ENCODE measurements around the gene FAM181A.
A peak's percentile ranks its signal among the peaks of the same experiment; 100 is the strongest.

The FAM181A gene

DNA sequence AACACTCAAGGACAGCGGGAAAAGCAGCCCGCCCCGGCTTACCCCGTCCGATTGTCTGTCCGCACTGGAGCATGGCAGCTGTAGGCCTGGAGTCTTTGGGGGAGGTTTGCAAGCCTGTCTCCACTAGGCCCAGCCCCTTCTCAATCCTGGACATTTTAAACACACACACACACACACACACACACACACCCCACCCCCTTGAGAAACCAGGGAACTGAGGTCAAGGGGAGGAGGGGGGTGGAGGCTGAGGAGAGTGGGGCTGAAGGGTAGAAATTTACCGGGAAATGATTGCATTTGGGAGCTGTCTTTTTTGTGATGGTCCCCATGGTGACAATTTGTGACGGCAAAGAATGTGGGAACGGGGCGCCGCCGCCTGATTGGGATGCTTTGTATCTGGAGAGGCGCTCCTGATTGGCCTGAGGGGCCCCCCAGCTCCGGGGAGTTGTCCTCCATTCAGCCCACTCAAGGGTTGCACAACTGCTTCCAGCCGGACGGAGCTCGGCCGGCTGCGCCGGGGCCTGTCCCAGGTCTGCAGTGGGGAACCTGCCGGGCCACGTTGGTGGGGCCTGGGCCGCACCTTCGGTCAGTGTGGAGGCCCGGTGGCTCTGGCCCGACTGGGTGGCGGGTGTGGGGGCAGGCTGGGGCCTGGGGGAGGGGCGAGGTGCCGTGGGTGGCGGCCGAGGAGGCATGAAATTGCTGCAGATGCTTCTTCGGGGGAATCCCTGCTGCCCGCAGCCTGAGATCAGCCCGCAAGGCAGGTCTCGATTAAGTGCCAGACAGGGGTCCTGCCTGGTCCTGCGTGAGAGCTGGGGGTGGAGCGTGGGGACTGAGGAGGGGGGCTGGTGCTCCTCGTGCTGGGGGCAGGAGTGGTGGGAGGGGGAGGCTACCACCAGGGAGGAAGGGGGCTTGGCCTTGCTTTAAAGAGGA, at the start of gene FAM181A:
Gene FAM181A (plus strand): TSS at position 472 of the 927 bp plus-strand sequence. CDS start 942 bp downstream, outside the sequence.
- DNase-seq (ENCODE audit: low read depth in 2 of 2): no peak

DNA sequence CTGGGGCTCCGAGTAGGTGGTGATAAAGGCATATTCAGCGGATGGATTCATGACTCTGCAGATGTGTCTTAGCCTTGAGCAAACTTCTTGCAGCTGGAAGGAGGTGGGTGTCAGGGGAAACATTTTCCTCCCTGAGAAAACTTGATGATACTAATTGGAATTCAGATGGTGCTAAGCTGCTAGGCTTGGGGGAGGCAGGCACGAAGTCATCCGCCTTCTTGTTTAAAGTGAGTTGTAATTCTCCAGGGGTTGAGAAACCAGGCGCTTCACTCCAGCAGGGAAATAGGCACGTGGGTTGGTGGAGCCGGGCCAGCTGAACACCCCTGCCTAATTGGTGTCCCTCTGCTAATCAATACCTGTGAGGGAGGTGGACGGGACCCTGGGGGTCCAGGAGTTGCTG, 48.9 kb upstream of the FAM181A start:
- DNase-seq (ENCODE audit: low read depth in 2 of 2): no peak

DNA sequence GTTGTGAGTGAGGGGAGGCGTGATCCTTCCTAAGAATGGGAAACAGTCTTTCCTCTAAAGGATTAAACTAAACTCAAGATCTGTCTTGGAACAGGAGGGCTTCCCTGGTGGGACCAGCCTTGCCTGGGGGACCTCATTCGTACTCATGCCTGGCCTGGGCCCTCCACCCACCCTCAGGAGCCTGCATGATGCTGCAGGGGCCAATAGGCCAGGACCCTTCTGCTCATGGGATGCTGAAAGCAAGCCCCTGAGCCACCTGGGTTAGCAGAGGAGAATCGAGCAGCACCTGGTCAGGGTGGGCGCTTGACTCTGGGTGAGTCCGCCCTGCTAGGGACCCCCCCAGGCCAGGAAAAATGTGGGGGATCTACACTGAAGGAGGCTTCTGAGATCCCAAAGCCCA, 48.3 kb upstream of the FAM181A start:
- DNase-seq (ENCODE audit: low read depth in 2 of 2): no peak

DNA sequence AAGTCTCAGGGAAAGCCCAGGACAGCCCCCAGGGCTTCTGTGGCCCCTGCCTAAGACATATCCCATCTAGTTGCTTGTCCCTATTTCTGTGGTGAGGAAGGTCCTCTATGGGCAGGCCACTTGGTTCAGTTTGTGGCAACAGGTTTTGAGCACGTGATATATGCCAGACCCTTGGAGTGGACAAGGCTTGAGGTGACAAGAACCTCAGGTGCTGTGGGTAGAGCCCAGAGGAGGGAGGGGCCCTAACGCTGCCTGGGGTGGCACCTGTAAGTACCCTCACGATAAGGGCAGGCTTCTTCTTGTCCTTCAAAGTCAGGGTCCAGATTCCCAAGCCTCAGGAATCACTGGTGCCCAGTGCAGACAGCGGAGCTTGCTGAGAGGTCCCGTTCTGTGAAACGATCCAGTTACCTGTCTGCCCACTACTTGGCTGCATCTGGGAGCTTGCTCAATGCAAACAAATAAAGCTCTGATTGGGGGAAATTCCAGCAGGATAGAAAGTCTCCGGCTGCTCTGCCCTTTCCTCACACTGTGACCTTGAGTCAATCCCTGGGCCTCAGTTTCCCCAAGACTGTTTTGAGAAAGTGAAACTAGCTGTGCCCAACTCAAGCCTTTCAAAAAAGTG, 47.7 kb upstream of the FAM181A start:
- no peak for DNase-seq (ENCODE audit: low read depth in 2 of 2)

DNA sequence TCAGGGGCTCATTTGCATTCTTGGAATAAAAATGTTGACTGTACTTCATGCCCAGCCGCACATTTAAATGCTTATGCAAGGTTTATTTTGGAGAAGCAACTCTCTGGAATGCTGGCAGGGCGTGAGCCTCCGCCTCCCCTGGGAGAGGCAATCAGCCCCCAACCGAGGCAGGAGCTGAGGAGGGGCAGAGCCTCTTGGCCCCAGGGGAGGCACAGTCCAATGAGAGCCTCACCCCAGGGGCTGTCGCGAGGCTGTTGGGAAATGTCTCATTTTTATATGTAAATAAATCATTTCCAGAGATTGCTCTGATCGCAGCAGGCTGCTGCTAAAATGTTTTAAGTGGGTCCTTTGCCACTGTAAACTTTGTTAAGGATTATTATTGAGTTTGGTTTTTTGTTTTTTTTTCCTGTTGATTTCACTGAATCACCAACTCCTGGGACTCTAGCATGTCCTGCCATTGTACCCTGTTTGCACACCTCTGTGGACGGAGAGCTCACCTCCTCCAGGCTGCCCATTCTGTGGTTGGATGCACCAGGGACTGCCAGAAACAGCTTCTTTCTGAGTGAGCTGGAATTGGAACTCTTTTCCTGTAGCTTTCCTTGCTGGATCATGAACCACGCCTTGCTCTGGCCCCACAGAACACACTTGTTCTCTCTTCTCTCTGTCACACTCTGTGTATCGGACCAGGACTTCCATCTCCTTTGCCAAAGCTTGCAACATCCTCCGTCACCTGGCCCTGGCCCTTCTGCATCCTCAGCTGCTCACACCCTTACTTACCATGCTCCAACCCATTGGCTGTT, 46.9 kb upstream of the FAM181A start:
- no peak for DNase-seq (ENCODE audit: low read depth in 2 of 2)

DNA sequence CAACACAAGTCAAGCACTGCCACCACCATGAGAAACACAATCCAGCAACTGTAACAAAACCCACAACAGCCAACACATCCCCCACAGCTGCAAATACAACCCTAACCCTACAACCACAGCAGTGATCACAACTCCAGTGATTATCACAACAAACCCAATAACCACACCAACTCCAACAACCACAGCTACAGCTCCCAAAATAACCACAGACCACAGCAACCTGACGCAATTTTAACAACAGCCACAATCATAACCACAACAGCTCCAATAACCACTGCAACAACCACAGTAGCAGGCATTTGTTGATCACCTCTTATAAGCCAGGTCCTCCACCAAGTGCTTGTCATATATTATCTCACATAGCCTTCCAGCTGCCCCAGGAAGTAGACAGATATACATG, 42.2 kb upstream of the FAM181A start:
- no peak for DNase-seq (ENCODE audit: low read depth in 2 of 2)

DNA sequence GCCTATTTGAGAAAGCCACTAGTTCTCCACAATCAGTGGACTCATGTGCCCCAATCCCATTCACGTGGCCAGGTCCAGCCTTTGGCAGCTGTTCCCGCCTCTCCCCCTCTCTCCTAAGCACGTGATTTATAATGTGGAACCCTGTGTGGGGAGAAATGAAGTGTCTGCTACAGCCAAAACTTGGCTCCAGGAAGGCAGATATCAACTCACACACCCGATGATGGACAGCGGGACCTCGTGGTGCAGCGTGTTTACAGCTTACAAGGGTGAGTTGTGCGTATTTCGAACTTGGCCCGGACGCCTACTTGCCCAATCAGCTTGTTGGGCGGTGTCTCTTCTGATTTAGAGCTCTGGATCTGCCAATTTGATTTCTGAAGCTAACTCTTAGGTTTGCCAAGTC, 38.1 kb upstream of the FAM181A start:
- DNase-seq (ENCODE audit: low read depth in 2 of 2): no peak

DNA sequence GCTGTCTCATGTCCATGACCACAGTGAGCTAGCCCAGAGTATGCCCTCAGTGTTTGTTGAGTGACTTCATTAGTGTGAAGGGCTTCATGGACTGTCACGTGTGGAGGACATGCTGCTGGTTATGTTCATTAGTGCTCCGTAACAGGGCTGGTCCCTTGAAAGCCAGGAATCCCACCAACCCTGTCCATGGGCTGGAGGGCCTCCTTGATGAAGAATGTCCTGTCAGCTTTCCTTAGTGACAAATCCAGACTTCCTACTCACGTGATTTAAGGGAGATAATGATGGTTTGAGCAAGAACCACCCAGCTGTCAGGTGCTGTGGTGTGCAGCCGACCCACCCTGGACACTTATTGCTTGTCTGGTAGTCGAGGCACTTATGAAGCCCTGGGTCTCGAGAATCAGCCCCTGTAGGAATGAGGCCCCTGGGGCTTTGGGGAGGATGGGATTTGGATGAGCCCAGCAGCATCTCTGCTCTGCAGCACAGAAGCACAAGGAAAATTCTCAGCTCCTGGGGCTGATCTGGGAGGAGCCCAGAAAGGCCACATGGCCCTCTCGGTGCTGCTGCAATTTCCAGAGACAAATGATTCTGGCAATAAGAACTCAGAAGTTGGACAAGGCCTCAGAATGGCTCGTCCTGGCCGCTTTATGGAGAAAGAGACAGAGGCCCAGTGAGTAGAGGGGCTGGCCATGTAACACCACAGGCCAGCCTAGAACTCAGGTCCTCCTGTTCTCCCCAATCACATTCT, 37.2 kb upstream of the FAM181A start:
- DNase-seq (ENCODE audit: low read depth in 2 of 2): no peak

DNA sequence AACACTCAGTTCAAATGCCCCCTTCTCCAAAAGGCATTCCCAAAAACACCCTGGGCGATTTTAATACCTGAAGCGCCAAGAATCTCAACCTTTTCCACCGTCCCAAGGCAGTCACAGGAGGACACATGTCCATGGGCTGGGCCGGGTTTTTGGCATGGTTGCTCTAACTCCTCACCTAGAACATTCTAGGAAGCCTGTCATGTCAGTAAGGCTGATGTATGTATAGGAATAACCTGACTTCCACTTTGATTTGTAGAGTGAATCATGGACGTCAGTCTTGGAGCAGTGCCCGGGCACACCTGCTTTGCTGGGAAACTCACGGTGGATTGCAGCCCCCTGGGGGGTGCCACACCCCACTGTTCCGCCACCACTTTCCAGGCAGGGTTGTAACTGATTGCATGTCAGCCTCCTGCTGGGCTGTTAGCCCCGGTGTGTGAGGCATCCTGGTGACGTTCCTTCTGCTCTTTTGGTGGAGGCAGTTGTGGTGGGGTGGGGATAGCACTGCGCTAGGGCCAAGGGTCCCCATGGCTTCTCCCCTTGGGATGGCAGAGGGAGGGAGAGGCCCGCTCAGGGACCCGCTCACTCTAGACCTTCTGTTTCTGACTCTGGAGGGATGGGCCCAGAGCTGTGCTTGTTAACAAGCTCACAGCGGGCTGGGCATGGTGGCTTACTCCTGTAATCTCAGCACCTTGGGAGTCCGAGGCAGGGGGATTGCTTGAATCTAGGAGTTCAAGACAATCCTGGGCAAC, 35.2 kb upstream of the FAM181A start:
- DNase-seq (ENCODE audit: low read depth in 2 of 2): no peak

DNA sequence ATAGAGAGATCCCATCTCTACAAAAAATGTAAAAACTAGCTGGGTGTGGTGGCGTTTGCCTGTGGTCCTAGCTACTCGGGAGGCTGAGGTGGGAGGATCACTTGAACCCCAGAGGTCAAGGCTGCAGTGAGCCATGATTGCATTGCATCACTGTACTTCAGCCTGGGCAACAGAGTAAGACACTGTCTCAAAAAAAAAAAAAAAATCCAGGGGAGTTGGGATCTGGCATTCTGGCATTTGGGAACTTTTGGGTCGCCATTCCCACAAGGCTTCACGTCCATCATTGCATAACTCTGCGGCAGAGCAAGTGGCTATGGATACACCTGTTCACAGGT, 34.7 kb upstream of the FAM181A start:
- DNase-seq (ENCODE audit: low read depth in 2 of 2): no peak

DNA sequence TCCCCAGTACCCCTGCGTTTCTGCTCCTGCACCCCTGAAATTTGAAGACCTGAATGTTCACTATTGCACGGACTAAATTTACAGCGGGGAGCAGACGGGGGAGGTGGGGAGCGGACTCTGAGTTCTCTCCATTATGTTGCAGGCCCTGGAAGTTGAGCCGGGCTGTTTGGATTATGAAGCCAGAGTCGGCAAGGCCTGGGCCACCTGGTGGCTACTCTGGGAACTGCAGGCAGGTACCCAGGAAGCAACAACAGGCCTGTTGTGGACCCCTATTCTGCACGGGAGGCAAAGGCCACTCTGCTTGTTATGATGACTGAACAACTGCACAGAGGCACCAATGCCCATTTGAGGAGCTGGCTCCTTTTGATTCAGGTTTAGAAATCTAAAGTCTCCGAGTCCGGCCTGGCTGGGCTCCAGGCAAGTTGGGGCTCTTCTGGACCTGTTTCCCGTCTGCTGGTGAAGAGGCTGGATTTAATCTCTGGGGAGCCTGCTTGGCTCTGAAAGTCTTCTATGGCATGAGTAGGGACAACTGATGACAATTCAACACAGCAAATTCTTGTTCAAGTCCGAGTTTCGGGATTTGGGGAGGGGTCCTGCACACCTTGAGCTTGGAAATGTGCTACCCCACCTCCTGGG, 34.1 kb upstream of the FAM181A start:
- DNase-seq (ENCODE audit: low read depth in 2 of 2): peak; percentile 18 to 34

DNA sequence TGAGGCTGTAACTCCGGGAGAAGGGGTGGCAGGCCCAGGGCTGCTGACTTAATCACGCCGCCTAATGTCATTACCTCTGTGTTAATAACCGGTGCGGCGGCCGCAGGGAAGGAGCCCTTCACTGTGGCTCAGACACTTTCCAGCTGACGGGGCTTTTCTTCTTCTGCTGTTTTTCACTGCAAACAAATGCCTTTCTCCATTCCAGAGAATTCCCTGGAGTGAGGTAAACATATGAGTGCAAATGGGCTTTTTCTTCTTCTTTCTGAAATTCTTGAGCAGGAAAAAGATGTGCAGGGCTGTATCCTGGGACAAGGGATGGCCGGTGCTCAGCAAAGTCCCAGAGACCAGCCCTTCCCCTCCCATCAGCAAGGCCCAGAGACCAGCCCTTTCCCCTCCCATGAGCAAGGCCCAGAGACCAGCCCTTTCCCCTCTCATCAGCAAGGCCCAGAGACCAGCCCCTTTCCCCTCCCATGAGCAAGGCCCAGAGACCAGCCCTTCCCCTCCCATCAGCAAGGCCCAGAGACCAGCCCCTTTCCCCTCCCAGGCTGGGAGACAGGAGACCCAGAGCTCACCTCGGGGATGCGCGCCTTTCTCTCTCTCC, 33.4 kb upstream of the FAM181A start:
- DNase-seq (ENCODE audit: low read depth in 2 of 2): no peak

DNA sequence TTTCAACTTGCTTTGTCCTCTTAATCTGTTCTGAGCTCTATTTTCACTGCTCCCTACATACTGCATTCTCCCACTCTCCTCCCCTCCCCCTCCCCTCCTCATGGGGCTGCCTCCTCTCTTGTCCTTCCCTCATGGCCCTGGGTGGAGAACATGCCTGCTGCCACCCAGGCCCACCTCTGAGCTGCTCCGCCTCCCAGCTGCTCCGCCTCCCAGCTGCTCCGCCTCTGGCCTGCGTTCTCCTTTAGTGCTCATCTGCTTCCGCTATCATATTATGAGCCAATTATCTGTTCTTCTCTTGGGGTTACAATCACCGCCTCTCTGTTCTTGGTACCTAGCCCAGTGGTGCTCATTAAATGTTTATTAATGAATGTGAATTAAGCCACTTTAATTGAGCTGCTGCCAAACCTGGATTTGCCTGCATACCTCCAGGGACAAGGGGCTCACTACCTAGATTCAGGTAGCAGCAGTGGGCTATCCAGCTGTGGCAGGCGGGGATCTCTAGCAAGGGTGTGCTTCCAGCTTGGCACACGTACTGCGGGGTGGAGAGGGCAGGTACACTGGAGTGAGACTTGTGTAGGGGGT, 32.0 kb upstream of the FAM181A start:
- DNase-seq (ENCODE audit: low read depth in 2 of 2): no peak

DNA sequence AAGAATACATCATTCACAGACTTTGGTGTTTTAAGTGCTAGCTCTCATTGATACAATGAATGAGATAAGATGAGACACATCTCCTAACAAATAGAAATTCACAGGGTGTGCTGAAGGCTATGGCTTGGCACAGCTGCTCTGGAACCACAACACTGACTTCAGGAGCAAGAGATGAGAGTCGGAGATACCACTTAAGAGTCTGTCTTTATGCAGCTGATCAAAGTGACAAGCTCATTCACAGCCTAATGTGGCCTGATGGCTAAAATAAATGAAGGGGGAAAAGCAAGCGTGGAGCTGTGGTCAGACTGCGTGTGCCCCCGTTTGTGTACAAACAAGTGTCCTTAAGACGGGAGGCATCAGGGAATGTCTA, 29.7 kb upstream of the FAM181A start:
- DNase-seq (ENCODE audit: low read depth in 2 of 2): no peak

DNA sequence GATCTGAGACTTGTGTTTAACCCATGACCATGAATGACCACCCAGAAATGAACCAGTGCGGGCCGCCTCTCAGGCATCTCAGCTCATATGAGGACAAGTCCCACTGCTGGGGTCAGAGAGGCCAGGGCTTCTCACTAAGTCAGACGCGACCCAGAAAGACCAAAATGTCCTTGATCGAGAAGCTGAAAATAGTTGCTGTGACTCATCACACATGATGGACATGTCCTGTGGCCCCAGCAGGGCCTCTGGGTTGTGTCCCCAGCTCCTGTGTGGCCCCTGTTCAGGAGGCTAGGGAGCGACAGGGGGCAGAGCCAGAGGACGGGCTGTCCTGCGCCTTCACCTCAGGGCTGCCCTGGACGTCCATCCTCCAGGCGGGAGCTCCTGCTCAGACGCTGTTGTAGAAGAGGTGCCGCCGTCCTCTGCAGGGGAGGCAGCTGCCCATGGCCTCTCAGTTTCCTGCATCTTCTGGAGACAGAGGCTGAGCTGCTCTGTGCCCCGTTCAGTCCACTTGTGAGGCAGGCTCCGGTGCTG, 29.0 kb upstream of the FAM181A start:
- DNase-seq (ENCODE audit: low read depth in 2 of 2): no peak

DNA sequence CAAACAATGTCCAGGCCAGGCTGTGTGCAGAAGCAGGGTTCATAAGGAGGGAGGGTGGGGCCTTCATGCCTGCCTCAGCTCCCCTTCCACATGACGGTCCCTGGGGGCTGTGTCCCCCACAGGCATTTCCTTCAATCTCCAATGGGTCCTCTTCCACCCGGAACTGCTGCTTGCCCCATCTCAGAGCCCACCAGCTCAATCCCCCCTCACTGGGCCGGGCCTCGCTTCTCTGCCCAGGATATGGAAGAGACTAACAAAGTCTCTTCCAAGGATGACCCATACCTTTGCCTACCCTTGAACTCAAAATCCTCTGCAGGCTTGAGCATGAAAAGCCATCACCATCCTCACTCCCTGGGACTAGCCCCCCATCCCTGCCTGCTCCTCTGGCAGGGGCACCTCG, 28.4 kb upstream of the FAM181A start:
- DNase-seq (ENCODE audit: low read depth in 2 of 2): no peak

DNA sequence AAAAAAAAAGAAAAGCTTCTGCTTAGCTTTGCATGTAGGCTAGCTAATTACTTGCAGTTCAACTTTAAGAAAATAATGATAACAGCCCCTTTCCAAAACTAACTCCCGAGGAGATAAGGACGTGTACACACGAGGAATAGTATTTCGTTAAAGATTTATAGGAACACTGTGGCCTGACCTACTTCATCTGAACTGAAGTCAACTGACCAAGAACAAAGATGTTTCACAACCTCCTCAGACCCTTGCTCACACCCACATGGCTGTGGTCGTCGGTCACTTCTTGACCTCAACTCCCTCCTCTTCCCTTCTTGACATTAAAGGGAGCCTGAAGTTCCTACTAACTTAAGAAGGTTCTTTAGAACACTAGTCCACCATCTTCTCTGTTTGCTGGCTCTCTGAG, 25.3 kb upstream of the FAM181A start:
- DNase-seq (ENCODE audit: low read depth in 2 of 2): no peak

DNA sequence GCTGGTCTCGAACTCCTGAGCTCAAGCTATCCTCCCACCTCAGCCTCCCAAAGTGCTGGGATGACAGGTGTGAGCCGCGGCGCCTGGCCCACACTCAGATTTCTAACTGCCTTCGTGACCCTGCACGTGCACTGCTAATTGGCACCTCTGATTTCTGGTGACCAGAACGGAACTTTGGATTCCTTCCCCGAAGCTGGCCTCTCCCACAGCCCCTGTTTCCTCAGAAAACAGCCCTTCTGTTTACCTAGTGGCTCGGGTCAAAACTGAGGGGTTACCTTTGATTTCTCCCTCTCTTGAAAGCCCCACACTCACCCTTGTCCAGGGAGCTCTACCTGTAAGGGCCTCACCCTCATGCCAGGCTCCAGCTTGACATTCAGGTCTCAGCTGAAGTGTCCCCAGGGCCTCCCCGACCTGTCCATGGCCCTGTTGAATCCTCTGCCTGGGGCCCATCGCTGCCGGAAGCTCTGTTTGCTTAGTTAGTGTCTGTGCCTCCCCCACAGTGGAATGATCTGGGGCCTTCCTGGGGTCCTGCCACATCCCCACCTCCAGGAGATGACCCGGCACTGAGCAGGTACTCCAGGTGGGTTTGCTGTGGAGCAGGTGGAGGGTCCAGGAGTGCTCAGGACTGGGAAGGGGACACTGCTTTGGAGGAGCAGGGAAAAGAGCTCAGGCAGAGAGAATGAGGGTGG, 24.4 kb upstream of the FAM181A start:
- DNase-seq (ENCODE audit: low read depth in 2 of 2): no peak
